ENCODE measurements around the gene TSPO2.

Gene TSPO2

DNA sequence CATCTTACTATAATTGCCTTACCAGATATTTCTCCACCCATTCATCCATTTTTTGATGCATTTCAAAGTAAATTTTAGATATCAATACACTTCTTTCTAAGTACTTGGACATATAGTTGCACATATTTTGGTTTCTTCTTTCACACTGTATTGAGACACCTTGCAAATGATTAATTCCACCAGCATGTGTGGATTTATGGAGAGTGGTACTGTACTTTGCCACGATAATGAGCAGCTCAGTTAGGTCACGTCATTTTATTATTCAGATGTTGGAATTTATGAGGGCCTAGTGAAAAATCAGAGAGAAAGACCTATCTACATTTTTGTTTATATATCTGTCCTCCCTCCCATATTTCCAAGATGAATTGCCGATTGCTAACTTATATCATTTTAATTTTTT, 35.8 kb downstream of the TSPO2 start:
- in situ Hi-C loops (cut with MboI; ENCODE audit: low sequenced_read_pairs, unreplicated experiment), result no loop called here
- TF ChIP-seq, protein P1, sequence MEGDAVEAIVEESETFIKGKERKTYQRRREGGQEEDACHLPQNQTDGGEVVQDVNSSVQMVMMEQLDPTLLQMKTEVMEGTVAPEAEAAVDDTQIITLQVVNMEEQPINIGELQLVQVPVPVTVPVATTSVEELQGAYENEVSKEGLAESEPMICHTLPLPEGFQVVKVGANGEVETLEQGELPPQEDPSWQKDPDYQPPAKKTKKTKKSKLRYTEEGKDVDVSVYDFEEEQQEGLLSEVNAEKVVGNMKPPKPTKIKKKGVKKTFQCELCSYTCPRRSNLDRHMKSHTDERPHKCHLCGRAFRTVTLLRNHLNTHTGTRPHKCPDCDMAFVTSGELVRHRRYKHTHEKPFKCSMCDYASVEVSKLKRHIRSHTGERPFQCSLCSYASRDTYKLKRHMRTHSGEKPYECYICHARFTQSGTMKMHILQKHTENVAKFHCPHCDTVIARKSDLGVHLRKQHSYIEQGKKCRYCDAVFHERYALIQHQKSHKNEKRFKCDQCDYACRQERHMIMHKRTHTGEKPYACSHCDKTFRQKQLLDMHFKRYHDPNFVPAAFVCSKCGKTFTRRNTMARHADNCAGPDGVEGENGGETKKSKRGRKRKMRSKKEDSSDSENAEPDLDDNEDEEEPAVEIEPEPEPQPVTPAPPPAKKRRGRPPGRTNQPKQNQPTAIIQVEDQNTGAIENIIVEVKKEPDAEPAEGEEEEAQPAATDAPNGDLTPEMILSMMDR (IDR thresholded peaks at IDR 0.05; ENCODE audit: borderline replicate concordance, control extremely low read depth, extremely low read depth, insufficient read depth, missing control alignments), result no peak
- DNase-seq (ENCODE audit: low spot score), result no peak

DNA sequence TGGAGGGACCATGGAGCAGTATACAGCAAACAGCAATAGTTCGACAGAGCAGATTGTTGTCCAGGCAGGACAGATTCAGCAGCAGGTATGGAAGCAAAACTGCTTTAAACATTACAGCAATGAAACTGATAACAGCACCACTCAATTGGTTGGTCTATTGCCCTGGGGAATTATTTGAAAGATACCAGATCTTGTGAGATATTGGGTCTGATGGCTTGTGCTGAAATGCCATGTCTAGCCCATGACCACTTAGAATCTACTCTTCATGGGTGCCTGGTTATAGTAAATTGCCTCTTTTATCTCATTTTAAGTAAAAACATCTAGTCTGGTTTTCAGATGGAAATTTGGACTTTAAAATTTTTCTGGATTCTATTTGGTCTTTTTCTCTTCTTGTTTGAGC, 36.8 kb downstream of the TSPO2 start:
- in situ Hi-C loops (cut with MboI; ENCODE audit: low sequenced_read_pairs, unreplicated experiment), result no loop called here
- DNase-seq (ENCODE audit: low spot score), result no peak
- TF ChIP-seq, protein P1 (IDR thresholded peaks at IDR 0.05; ENCODE audit: borderline replicate concordance, control extremely low read depth, extremely low read depth, insufficient read depth, missing control alignments), result no peak

GRCh38 chr6:41080621-41081020, 38.4 kb downstream of the TSPO2 start:
- TF ChIP-seq, protein P1 (IDR thresholded peaks at IDR 0.05; ENCODE audit: borderline replicate concordance, control extremely low read depth, extremely low read depth, insufficient read depth, missing control alignments), result no peak
- in situ Hi-C loops (cut with MboI; ENCODE audit: low sequenced_read_pairs, unreplicated experiment), result no loop called here
- DNase-seq (ENCODE audit: low spot score), result no peak

DNA sequence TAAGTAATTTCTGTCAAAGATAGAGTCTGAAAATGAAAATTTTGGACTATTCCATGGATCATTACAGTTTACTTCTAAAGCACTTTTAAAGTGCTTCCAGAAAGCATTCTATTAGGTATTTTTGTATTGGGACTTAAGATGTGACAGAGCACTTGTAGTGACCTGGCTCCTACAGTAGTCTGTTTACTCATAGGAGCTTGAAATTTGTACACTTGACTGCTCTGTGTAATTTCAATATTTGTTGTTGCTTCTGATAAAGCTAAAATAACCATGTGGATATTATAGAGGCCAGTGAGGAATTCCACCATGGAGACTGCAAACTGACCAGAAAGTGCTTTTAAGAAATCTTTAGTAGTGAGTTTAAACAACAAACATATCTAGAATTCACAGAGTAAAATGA, 40.8 kb downstream of the TSPO2 start:
- no peak for DNase-seq (ENCODE audit: low spot score)
- TF ChIP-seq, protein P1 (IDR thresholded peaks at IDR 0.05; ENCODE audit: borderline replicate concordance, control extremely low read depth, extremely low read depth, insufficient read depth, missing control alignments), result no peak
- in situ Hi-C loops (cut with MboI; ENCODE audit: low sequenced_read_pairs, unreplicated experiment), result no loop called here

GRCh38 chr6:41085182-41085581, 42.9 kb downstream of the TSPO2 start:
- in situ Hi-C loops (cut with MboI; ENCODE audit: low sequenced_read_pairs, unreplicated experiment), result no loop called here

DNA sequence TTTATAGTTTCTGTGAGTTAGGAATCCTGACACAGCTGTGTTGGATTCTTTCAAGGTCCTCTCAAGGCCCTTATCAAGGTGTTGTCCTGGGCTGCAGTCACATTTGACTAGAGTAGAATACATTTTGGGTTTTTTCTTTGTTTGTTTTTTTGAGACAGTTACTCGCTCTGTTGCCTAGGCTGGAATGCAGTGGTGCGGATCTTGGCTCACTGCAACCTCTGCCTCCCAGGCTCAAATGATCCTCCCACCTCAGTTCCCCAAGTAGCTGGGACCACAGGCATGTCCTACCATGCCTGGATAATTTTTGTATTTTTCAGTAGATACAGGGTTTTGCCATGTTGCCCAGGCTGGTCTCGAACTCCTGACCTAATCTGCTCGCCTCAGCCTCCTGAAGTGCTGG, 46.2 kb downstream of the TSPO2 start:
- no peak for DNase-seq (ENCODE audit: low spot score)
- in situ Hi-C loops (cut with MboI; ENCODE audit: low sequenced_read_pairs, unreplicated experiment), result no loop called here
- TF ChIP-seq, protein P1 (IDR thresholded peaks at IDR 0.05; ENCODE audit: borderline replicate concordance, control extremely low read depth, extremely low read depth, insufficient read depth, missing control alignments), result no peak

More at GRCh38 chr6:41085182-41085581, 42.9 kb downstream of the TSPO2 start:
- DNase-seq (ENCODE audit: low spot score), result no peak
- TF ChIP-seq, protein P1 (IDR thresholded peaks at IDR 0.05; ENCODE audit: borderline replicate concordance, control extremely low read depth, extremely low read depth, insufficient read depth, missing control alignments), result no peak
